ENCODE measurements around the gene PYGO1.

GRCh38 chr15:55628369-55628730 lies 40.2 kb upstream of the PYGO1 start:
- TF ChIP-seq CTCF (IDR thresholded peaks at IDR 0.05; ENCODE audit: insufficient read depth, low read depth, low read length) (no peak), EZH2 (IDR thresholded peaks at IDR 0.05; ENCODE audit: insufficient read depth, low read length) (no peak)
